Measurements from ENCODE around the gene UBAC2. TPM values are rescaled to one million over a fixed set of nuclear protein-coding genes. Genes with fewer than 3 reads are reported as not detected.

Gene UBAC2
- total and polyA plus RNA-seq, 2 of the 8 experiments (the other 6 are each of a cell fraction or from before 2014, with no cell fraction given) = 75.9 to 76.9 TPM

DNA sequence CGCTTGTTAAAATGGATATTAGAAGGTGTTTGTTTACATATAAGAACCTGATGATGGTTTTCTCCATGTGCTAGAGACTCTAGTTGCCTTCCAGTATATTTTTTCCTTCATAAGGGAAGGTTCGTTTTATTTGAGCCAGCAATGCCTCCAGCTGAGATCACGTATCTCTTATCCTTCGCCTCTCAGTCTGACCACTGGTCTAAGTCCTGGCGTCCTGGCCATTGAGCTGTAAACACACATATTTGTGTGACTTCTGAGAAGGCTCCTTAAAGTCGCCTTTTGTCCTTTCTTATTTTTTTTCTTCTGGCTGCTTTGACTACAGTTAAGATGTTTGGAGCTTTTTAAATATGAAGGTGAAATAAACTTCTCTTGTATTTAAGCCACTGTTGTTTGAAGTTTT, 130.3 kb downstream of the UBAC2 start:
- no peaks in the 10 kb centered on the region for H3K27me3 ChIP-seq (replicated peaks in 1 of 4; ENCODE audit: control insufficient read depth in 3 of 4, extremely low read depth in 1 of 4, insufficient read depth in 3 of 4, low read length in 3 of 4)
- no peaks in the 10 kb centered on the region for H3K79me2 ChIP-seq (ENCODE audit: control insufficient read depth in 1 of 2, insufficient read depth in 2 of 2, low read length in 2 of 2)
- H2BK5ac ChIP-seq (ENCODE audit: low read depth, low read length) = no peak overlapping the region
- FAIRE-seq = no peak
- no peak overlapping the region for H3K18ac ChIP-seq (ENCODE audit: extremely low read depth, low read length)
- no peak overlapping the region for H2AK5ac ChIP-seq (ENCODE audit: low read depth, low read length)
- H3K56ac ChIP-seq (replicated peaks; ENCODE audit: insufficient read length, low read depth, low read length) = no peak overlapping the region
- H3K36me3 ChIP-seq (ENCODE audit: control insufficient read depth in 2 of 4, insufficient read depth in 4 of 4, low read length in 3 of 4) = peaks cover 0 to 3% (median 0%) of the 10 kb centered on the region in 4 experiments; a peak in 1 of 8 replicates
- H3K23ac ChIP-seq (ENCODE audit: insufficient read length) = no peak overlapping the region
- H3K14ac ChIP-seq (ENCODE audit: insufficient read length) = no peak overlapping the region
- no peaks in the 10 kb centered on the region for H3K23me2 ChIP-seq (ENCODE audit: low read depth, low read length)
- H2BK20ac ChIP-seq (ENCODE audit: low read length) = no peak overlapping the region
- H2BK120ac ChIP-seq (replicated peaks; ENCODE audit: low read depth, low read length) = no peak overlapping the region
- no peaks in the 10 kb centered on the region for H3K4me1 ChIP-seq (replicated peaks in 1 of 4; ENCODE audit: control insufficient read depth in 3 of 4, insufficient read depth in 4 of 4, low read length in 3 of 4)
- H2AFZ ChIP-seq (ENCODE audit: low read length) = no peak overlapping the region
- H3K4ac ChIP-seq (replicated peaks; ENCODE audit: insufficient read length, low read depth, low read length) = no peak overlapping the region
- no peak overlapping the region for H3K4me2 ChIP-seq (ENCODE audit: insufficient read depth in 1 of 2, low read depth in 2 of 2, low read length in 2 of 2)
- H4K8ac ChIP-seq (ENCODE audit: extremely low read depth, insufficient read depth, low read length) = no peak overlapping the region
- CTCF ChIA-PET (ENCODE audit: partially characterized antibody) = interaction anchor here (0.9 to 1.3 kb wide), 3 partner anchors 36 to 157 kb away, joined by 3 to 4 read pairs (median 3); no protein-coding TSS in a partner anchor
- H3K4me3 ChIP-seq (ENCODE audit: extremely low read depth in 1 of 4, insufficient read depth in 2 of 4, low read depth in 3 of 4, low read length in 4 of 4) = no peak overlapping the region
- no peak overlapping the region for H4K5ac ChIP-seq (ENCODE audit: insufficient read length, low read depth, low read length)
- no peaks in the 10 kb centered on the region for H3K9me3 ChIP-seq (ENCODE audit: insufficient read depth in 2 of 2, low read depth in 1 of 2, low read length in 1 of 2)
- H2BK15ac ChIP-seq (ENCODE audit: low read length) = no peak overlapping the region
- H3K9ac ChIP-seq (replicated peaks in 1 of 4; ENCODE audit: extremely low read depth in 1 of 4, low read depth in 3 of 4, low read length in 3 of 4) = no peak overlapping the region
- no peak overlapping the region for H2BK12ac ChIP-seq (ENCODE audit: low read depth, low read length)
- H4K91ac ChIP-seq (replicated peaks; ENCODE audit: insufficient read length, low read length) = no peak overlapping the region
- H3K79me1 ChIP-seq (ENCODE audit: low read depth, low read length) = no peaks in the 10 kb centered on the region; the same call in 1 of the 2 replicates
- 63% methylated on average over 6 of the region's 6 CpGs; no CpG with 5 or more reads in 1 of the 2 experiments for WGBS, 2 experiments (ENCODE audit: extremely low coverage in 1 of 2, insufficient coverage in 1 of 2, insufficient read length in 1 of 2, insufficient replicate concordance in 2 of 2, low coverage in 1 of 2, low lambda C conversion rate in 2 of 2, missing lambda C conversion rate in 1 of 2)
- H3K27ac ChIP-seq (ENCODE audit: low read depth, low read length) = no peak overlapping the region
- POLR2A ChIA-PET (ENCODE audit: partially characterized antibody) = interaction anchor here (1.2 kb wide), 1 partner anchor 127 kb away, joined by 3 read pairs; no protein-coding TSS in a partner anchor
- H4K20me1 ChIP-seq (replicated peaks in 1 of 2; ENCODE audit: control insufficient read depth in 1 of 2, insufficient read depth in 2 of 2, low read length in 2 of 2) = peaks cover 0 to 1% of the 10 kb centered on the region in 2 experiments
- TF ChIP-seq EGR1 (IDR thresholded peaks at IDR 0.05; ENCODE audit: borderline replicate concordance, low read depth, low read length) (no peak), FOSL1 (IDR thresholded peaks at IDR 0.05; ENCODE audit: insufficient read depth, low read depth, low read length) (no peak)
- DNase-seq (ENCODE audit: low read depth in 1 of 2, low spot score in 2 of 2) = peak in 1 of 2 experiments; percentile 10
